HG02943 (cell line): ENCODE data around the gene ERBIN.
"Not testable (repeated sequence)": the region's sequence is repeated elsewhere in the genome, so short reads cannot be mapped to it uniquely, and the experiment has no call there.

Experiments
- ATAC-seq: cut with Tn5 transposase; IDR thresholded peaks from one replicate; pipeline ENCODE4 v1.9.1; 2021; ENCODE audit warnings: mild to moderate bottlenecking, low read depth, moderate library complexity; ENCODE audit not compliant: unreplicated experiment

Gene ERBIN

DNA sequence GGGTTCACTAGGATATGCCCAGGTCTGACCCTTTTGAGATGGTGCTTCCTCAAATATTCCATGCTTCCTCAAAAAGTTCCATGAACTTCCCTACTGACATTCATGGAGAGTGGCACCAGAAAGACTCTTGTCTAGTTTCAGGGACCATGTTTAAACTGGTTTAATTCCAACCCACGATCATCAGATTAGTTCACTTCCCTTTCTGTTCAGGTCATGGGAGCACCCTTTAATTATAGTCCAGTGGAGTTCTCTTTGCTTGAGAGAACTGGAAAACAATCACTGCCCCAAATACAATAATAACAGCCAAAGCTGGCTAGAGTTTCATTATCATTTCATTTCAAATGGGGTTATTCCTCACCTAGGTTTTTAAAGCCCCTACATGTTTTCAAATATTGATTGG lies 9.7 kb upstream of the ERBIN start:
- no peak for ATAC-seq

DNA sequence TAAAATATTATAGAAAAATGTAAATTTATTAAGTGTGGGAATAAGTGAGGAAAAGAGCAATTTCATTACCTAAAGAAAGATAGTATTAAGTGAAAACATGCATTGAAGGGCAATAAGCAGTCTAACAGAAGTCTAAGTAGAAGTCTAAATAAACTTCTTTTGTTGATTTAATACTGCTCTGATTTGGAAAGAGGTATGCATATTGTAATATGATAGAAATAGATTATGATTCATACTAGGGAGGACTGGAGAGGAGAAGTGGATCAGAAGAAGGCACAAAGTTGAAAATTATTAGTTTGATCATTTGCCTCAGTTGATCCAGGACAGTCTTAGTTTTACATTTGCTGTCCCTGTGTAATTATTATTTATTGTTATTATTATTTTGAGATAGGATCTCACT lies 6.6 kb upstream of the ERBIN start:
- no peak for ATAC-seq

DNA sequence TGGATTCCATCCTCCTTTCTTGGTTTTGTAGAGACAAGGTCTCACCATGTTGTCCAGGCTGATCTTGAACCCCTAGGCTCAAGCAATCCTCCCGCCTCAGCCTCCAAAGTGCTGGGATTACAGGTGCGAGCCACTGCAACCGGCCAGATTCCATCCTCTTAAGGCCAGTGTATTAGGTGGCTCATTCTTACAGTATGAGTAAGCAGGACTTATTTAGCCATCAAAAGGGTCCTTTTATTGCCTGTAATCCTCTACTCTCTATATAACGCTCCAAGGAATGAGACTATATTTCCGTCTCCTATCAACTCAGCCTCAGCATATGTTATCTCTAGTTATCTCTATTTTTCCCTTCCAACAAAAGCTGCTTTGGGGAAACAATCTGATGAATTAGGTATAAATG lies 3.0 kb upstream of the ERBIN start:
- ATAC-seq: no peak

DNA sequence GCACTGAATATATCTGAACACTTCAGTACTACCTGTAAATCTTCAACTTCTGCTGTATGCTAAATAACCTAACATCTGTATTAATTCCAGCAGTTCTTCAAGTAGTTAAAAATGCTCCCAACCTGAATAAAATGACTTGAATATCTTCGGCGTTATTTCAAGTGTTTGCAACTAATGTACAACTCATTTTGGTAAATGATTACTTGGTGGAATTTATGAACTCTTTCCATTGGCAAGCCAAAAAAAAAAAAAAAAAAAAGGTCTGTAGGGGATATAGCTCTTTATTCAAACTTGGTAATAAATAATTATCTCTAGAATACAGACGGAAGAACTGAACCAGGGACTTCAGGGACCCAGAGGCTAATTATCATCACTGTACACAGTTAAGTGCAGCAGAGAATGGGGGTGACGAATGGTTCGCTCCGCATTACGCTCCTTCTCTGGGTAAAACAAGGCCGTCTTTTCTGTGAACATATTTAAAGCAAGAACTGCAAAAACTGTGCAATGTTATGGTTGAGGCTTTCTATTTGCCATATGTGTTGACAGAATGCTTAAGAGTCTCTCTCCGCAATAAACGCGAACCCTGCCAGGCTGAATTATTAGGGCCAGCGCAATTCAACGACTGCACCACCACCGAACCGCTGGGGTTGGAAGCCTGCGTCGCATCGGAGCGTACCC lies 1.9 kb upstream of the ERBIN start:
- peak; percentile 12 for ATAC-seq

DNA sequence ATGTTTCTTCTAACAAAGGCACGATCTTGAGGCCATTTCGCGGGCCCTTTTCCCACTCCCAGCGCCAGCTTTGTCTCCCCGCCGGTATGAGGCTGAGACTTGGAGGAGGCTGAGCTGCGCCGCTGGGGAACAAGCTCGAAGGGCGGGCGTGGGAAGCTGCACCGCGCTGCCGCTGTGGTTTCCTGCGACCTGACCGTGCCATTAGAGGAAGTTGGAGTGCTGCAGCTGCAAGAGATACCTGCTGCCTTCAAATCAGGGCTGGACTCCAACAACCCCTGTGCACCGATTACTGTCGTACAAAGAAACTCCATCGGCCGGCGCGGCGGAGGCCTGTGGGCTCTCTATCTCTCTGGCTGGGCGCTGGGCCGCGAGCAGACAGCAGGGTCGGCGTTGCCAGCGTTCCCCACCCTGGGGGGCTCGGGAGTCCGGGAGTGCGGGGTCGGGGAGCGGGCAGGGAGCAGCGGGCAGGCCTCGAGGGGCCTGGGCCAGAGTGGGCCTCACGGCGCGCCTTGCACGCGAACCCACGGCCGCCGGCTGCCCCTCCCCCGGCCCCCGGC lies 1.3 kb upstream of the ERBIN start:
- peak; percentile 65 for ATAC-seq

DNA sequence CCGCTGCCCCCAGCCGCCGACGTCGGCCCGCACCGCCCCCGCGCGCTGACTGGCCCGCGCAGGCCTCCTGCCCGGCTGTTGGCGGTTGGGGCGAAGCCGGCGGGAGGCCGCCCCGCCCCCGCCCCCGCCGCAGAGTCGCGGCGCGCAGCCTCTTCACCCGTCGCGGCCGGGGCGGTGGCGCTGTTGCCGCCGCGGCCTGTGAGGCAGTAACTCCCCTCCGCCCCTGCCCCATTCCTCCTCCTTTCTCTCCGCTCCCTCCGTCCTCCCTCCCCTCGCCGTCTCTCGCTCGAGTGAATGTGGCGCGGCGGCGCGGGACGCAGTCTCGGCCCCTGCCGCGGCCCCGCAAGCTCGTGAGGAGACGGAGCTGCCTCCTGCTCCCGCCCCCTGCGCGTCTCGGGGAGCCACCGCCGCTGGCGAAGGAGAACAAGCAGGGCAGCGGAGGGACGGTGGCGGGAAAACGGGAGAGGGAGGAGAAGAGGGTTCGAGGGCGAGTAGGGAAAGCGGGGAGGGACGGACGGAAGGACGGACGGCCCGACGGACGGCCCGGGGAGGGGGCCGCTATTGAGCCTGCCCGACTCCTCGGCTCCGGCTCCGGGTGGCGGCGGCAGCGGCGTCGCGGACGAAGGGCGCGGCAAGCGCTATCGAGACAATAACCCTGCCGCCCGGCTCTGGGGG lies 637 bp upstream of the ERBIN start:
- ATAC-seq: peak; percentile 55

DNA sequence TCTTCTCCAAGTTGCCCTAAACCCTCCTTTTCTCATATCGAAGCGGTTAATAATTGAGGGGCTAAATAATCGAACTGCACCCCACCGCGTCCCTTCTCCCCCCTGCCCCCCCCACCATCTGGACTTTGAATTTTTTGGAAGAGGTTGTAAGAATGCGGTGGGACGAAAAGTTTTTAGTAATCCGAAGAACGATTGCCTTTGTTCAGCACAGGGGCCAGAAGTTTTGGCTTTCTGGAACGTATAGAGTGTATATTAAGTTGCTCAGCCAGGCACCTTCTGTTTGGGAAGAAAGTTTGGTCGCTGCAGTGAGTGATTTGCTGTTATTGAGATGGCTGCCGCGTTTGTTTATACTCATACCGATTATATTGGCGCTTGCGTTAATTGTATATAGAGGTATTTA lies 518 bp downstream of the ERBIN start:
- no peak for ATAC-seq

DNA sequence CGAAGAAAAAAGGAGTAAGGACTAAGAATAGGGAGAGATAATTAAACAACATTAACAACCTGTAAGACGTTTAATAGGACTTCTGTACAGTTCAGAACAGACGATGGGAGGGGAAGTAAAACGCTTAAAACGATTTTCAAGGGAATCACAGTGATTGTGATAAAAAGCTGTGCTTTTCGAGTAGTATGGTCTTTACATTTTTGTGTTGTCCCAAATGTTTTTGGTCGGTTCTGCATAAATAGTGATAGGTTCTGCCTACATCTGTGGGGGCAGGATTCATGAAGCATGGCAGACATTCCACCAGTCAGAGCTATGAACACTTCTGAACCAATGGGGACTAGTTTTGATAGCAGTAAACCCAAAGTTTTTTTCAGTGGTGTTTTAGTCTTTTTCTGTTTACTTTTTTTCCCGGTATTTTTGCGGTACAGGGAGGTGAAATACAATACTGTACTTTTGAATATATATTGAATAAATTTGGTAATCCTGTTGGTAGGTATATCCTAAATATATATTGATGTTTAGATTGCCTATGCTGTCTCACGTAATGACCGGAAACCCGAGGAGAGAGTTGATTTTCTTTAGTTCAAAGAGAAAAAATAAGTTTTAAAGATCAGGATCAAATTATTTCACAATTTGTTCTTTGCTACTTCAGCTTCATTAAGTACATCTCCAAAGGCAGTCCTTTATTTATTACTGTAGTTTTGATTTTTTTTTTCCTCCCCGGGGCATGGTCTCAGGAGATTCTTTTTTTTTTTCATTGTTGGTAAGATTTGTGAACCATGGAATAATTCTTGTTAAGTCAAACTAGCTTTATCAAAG lies 1.3 kb downstream of the ERBIN start:
- ATAC-seq: no peak

DNA sequence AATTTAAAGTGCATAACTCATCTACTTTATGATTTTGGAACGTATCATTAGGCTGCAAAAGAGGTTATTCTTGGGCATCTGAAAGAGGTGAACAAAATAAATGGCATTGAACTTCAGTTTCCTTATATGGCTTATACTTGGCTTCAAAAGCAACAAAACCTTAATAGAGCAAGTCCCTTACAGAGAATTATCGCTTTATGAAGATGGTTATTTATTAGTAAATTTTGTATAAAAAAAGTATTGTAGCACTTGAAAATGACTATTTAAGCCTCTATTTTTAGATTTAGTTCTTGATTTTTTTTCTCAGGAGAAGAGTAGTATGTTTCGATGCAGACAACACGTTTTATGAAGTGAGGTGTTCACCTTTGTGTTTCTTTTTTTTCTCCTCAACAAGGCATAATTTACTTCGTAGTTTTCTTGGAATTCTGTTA lies 2.0 kb downstream of the ERBIN start:
- no peak for ATAC-seq

DNA sequence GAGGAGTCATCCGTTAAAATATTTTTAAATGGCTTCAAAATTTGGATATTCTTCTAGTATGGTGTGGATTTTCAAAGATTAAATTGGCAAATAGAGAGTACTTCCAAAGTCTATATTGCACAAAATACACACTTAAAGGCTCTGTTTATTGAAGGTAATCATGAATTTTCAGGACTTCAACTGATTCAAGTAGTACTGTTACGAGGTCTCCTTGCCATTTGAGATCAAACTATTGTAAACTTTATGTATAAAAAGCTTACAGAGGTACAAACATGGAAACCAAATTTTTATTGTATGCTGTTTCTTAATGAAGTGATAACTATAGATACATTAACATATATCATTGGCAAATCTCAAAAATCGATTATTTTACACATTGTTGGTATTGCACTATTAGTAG lies 2.5 kb downstream of the ERBIN start:
- no peak for ATAC-seq

DNA sequence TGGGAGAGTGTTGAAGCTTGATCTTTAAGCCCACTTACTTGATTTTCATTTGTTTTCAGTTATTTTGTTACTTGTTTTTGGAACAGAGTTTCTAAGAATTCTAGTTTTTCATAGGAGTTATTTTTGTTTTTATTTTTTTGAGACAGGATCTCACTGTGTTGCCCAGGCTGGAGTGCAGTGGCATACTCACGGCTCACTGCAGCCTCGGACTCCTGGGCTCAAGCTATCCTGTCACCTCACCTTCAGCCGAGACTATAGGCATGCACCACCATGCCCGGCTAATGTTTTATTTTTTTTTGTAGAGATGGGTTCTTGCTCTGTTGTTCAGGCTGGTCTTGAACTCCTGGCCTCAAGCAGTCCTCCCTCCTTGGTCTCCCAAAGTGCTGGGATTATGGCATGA lies 6.3 kb downstream of the ERBIN start:
- no peak for ATAC-seq

DNA sequence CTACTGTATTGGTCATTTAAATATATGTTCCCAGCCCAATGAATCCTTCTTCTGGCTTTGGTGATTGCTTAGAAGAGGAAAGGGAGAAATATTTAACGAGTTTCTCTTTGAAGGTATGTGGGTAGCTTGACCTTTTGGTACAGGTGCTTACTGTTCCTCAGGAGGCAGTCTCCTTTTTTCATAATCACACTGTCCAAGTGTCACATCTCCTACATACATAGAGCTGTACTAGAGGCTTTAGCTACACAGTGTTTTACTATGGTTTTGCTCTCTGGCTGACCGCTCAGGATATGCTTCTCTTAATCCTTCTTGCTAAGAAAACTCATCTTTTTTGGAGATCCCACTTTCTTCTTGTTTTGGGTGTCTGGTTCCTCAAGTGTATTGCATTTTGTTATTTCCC lies 6.9 kb downstream of the ERBIN start:
- no peak for ATAC-seq

DNA sequence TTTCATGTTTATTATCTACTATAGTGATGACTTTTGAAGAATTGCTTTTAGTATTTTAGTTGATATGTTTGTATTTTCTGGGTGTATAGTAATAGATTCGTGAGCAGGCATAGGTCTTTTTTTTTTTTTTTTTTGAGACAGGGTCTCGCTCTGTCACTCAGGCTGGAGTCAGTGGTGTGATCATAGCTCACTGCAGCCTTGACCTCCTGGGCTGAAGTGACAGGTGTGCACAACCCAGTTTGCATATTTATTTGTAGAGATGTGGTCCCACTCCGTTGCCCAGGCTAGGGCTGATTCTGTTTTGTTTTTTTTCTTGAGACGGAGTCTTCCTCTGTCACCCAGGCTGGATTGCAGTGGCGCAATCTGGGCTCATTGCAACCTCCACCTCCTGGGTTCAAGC lies 11.9 kb downstream of the ERBIN start:
- ATAC-seq: no peak

DNA sequence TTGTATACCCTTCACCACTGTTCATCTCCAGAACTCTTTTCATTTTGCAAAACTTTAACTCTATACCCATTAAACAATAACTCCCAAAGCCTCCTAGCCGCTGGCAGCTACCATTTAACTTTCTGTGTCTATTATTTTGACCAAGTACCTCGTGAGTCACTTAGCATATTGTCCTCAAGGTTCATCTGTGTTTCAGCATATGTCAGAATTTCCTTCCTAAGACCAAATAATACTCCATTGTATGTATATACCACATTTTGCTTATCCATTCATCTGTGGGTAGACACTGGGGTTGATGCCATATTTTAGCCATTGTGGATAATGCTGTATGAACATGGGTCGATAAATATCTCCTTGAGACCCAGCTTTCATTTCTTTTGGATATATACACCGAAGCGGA lies 17.4 kb downstream of the ERBIN start:
- ATAC-seq: no peak

DNA sequence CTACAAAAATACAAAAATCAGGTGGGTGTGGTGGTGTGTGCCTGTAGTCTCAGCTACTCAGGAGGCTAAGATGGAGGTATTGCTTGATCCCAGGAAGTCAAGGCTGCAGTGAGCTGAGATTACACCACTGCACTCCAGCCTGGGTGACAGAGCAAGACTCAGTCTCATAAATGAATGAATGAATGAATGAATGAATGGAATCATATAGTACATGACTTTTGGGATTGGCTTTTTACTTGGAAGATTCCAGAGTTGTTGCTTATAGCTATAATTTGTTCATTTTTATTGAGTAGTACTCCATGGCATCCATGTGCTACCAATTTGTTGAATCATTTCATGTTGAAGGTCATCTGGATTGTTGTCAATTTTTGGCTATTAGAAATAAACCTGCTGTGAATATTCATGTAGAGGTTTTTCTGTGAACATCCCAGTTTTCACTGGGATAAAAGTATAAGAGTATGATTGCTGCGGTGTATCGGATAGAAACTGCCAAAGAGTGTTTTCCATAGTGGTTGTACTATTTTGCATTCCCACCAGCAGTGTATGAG lies 19.9 kb downstream of the ERBIN start:
- ATAC-seq: no peak

DNA sequence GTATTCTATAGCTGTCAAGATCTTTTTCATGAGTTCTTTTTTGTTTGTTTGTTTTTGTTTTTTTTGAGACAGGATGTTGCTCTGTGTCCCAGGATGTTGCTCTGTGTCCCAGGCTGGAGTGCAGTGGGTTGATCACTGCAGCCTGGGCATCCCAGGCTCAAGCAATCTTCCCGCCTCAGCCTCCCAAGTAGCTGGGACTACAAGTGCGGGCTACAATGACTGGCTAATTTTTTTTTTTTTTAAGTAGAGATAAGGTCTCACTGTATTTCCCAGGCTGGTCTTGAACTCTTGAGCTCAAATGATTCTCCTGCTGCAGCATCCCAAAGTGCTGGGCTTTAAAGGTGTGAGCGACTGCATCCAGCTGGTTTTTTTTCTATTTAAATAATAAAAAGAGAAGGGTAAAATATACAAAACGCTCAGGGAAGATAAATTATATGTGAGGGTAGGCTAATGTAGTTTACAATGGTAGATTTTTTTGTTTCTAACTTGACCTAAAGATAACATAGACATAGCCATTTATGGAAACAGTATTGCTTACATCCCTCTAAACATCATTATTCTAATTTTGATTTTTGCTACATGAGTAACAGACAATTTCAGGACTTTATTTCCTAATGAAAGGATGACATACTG lies 21.9 kb downstream of the ERBIN start:
- ATAC-seq: no peak

DNA sequence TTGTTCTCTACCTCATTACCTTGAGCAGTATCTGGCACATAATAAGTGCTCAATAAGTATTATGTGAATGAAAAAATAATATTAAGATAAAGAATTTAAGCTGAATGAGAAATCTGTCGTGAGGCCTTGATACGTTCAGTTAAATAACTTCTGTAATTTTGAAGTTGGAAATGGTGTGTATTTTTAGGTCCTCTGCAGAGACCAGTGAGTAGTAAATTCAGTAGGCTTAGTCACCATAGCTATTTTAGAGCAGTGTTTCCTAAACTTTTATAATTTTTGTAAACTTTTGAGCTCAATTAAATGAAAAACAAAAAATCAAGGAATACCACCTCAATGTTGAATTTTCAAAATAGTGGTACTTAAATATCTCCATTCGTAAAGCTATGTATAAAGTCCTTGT lies 25.0 kb downstream of the ERBIN start:
- ATAC-seq: no peak

DNA sequence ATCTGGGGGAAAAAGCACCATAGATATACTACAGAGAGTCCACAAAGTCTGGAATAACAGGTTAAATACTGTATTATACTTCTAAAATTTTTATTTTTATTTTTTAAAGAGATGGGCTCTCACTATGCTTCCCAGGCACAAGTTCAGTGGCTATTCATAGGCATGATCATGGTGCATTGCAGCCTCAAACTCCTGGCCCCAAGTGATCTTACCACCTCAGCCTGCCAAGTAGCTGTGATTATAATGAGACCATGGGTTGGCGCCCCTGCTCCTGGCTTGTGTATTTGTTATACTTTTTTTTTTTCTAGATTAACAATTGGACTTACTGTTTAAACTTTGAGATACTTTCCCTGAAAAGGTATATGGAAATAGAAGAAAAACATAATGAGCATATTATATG lies 25.9 kb downstream of the ERBIN start:
- no peak for ATAC-seq

DNA sequence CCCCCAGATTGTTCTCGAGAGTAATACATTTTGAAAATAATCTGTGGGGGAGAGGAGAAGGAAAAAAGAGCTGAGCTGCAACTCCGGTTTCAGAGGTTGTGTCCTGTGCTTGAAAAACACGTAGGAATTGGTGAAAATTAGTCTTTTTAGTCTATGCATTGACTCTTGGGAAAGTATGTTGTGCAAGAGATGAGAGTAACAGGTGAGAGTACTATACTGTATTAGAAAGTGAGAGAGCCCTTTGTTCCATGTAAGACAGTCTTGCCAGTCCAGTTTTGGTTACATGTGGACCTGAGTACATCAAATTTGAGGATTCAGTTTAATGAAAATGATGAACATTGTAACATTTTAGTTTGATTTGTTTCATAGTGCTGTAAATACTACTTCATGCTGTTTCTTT lies 27.8 kb downstream of the ERBIN start:
- ATAC-seq: no peak

DNA sequence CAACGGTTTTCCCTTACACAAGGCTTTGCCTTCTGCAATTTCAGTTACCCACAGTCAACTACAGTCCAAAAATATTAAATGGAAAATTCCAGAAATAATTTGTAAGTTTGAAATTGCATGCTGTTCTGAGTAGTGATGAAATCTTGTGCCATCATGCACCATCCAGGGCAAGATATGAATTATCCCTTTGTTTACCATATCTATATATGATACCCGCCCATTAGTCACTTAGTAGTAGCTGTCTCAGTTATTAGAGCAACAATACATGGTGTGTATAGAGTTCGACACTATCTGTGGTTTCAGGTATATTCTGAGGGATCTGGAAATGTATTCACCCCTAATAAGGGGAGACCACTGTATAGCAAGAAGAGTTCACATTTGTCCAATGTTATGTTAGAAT lies 29.4 kb downstream of the ERBIN start:
- ATAC-seq: no peak

DNA sequence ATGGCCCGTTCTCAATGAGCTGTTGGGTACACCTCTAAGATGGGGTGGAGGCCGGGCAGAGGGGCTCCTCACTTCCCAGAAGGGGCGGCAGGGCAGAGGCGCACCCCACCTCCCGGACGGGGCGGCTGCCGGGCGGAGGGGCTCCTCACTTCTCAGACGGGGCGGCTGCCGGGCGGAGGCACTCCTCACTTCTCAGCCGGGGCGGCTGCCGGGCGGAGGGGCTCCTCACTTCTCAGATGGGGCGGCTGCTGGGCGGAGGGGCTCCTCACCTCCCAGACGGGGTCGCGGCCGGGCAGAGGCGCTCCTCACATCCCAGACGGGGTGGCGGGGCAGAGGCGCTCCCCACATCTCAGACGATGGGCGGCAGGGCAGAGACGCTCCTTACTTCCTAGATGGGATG lies 31.3 kb downstream of the ERBIN start:
- not testable (repeated sequence) for ATAC-seq
